DOHH2 (cell line): ENCODE results near the gene LMBRD2.

Source experiments
- CTCF ChIP-seq: fragments of 200-600 bp; sonication (generic); IDR thresholded peaks from one replicate; pipeline ENCODE4 v1.5.1; 2014; ENCODE audit warnings: antibody characterized with exemption, mild to moderate bottlenecking, low read depth, low read length; ENCODE audit not compliant: poor library complexity, severe bottlenecking
- EZH2phosphoT487 ChIP-seq: fragments of 200-600 bp; sonication (generic); IDR thresholded peaks from 2 replicates; pipeline ENCODE4 v1.6.1; 2017; ENCODE audit warnings: borderline replicate concordance, mild to moderate bottlenecking, antibody characterized with exemption, low read length, moderate library complexity, mixed read lengths

GRCh38 chr5:36156619-36157018 lies 4.9 kb upstream of the LMBRD2 start:
- TF ChIP-seq CTCF (no peak), EZH2phosphoT487 (no peak)
